Measurements from ENCODE around the gene NTRK2. TPM values are rescaled to one million over a fixed set of nuclear protein-coding genes. Genes with fewer than 3 reads are reported as not detected.

The NTRK2 gene
- total and polyA plus RNA-seq, 2 donors: 2.7 to 5.0 TPM

GRCh38 chr9:84939774-84940173 is 270.2 kb downstream of the NTRK2 start:
- Histone ChIP-seq H3K27me3 (ENCODE audit: control insufficient read depth in 2 of 2, insufficient read depth in 1 of 2, low read length in 1 of 2) (no peaks in the 10 kb centered on the region), H3K27ac (ENCODE audit: low read depth in 1 of 2, low read length in 1 of 2) (no peak overlapping the region), H3K36me3 (ENCODE audit: control insufficient read depth in 2 of 2, insufficient read depth in 2 of 2, low read length in 1 of 2) (no peaks in the 10 kb centered on the region), H3K9me3 (ENCODE audit: control insufficient read depth in 2 of 2, insufficient read depth in 1 of 2, low read length in 1 of 2) (no peaks in the 10 kb centered on the region), H3K4me1 (ENCODE audit: control insufficient read depth in 2 of 2, insufficient read depth in 2 of 2, low read length in 2 of 2) (no peaks in the 10 kb centered on the region), H3K4me3 (ENCODE audit: low read length in 2 of 2) (no peak overlapping the region)
- WGBS: 94% methylated on average over 3 of the region's 3 CpGs
- no peak for DNase-seq (ENCODE audit: low read depth in 6 of 9, low spot score in 9 of 9)

DNA sequence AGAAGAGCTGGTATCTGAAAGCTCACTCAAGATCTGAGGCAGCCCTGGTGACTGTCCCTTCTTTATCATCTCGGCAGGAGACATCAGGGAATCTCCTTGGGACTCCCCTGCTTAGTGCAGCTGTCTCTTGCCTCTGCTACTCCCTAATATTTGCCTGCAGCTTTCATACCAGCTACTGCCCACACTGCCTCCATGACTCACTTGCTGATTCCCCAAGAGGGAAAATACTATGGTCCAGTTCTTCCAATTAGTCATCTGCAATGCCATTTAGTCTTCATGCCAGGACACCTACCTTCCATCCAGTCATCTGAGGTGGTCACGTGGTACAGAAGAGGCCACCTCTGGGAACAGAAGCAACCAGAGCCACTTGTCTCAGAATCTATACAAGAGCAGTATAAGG is 270.8 kb downstream of the NTRK2 start:
- WGBS: 88% methylated on average over 2 of the region's 2 CpGs

DNA sequence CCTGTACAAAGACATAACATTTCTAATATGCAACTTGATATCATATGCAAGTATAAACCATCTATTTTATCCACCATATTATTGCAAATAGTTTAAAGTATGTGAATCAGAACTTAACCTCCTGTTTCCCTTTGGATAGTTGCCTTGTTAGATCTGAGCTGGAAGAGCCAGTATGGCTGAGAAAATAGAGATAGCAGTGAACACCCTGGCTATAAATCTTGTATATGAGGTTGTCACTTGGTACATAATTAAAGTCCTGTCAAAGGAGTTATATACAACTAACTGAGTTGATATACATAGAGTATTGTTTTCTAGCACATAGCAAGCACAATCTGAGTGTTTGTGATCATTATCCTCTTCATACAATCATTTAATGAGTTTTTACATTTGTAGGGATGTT is 272.3 kb downstream of the NTRK2 start:
- no peaks in the 10 kb centered on the region for H3K4me1 ChIP-seq (ENCODE audit: control insufficient read depth in 2 of 2, insufficient read depth in 2 of 2, low read length in 2 of 2)

More for the DNA sequence above, 270.8 kb downstream of the NTRK2 start:
- Histone ChIP-seq H3K27ac (ENCODE audit: low read depth in 1 of 2, low read length in 1 of 2) (no peak overlapping the region), H3K4me3 (ENCODE audit: low read length in 2 of 2) (no peak overlapping the region), H3K4me1 (ENCODE audit: control insufficient read depth in 2 of 2, insufficient read depth in 2 of 2, low read length in 2 of 2) (no peaks in the 10 kb centered on the region), H3K36me3 (ENCODE audit: control insufficient read depth in 2 of 2, insufficient read depth in 2 of 2, low read length in 1 of 2) (no peaks in the 10 kb centered on the region), H3K27me3 (ENCODE audit: control insufficient read depth in 2 of 2, insufficient read depth in 1 of 2, low read length in 1 of 2) (no peaks in the 10 kb centered on the region), H3K9me3 (ENCODE audit: control insufficient read depth in 2 of 2, insufficient read depth in 1 of 2, low read length in 1 of 2) (no peaks in the 10 kb centered on the region)
- no peak for DNase-seq (ENCODE audit: low read depth in 6 of 9, low spot score in 9 of 9)

DNA sequence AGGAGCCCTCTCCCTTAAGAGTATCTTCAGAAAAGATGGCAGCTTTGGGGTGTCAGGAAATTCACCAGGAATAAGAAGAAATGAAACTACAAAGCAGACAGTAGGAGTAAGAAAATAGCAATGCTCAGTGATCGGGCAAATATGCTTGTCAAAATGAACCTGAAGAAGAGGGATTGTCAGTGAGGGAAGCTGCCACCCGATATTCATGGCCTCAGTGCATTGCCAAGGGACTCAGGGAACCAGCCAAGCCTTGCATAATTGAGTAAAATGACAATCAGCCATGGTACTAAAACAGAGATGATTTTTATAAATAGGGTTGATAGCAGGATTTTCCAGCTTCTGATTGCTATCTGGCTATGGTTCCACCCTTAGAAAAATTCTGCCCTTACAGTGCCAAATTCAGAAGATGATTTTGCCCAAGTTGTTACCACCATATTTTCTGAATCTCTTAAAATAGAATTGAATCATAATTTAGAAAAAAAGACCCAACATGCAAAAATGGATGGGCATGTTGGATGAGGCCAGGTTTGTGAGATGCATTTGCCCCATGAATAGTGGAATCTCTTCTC is 274.0 kb downstream of the NTRK2 start:
- no peaks in the 10 kb centered on the region for H3K27me3 ChIP-seq (ENCODE audit: control insufficient read depth in 2 of 2, insufficient read depth in 1 of 2, low read length in 1 of 2)

More for the DNA sequence above, 272.3 kb downstream of the NTRK2 start:
- no peak overlapping the region for H3K27ac ChIP-seq (ENCODE audit: low read depth in 1 of 2, low read length in 1 of 2)
- no peaks in the 10 kb centered on the region for H3K36me3 ChIP-seq (ENCODE audit: control insufficient read depth in 2 of 2, insufficient read depth in 2 of 2, low read length in 1 of 2)
- H3K9me3 ChIP-seq (ENCODE audit: control insufficient read depth in 2 of 2, insufficient read depth in 1 of 2, low read length in 1 of 2): no peaks in the 10 kb centered on the region
- no peak overlapping the region for H3K4me3 ChIP-seq (ENCODE audit: low read length in 2 of 2)
- H3K27me3 ChIP-seq (ENCODE audit: control insufficient read depth in 2 of 2, insufficient read depth in 1 of 2, low read length in 1 of 2): no peaks in the 10 kb centered on the region
- DNase-seq (ENCODE audit: low read depth in 6 of 9, low spot score in 9 of 9): no peak

GRCh38 chr9:84945878-84946538 is 276.5 kb downstream of the NTRK2 start:
- no peaks in the 10 kb centered on the region for H3K4me1 ChIP-seq (ENCODE audit: control insufficient read depth in 2 of 2, insufficient read depth in 2 of 2, low read length in 2 of 2)
- DNase-seq (ENCODE audit: low read depth in 6 of 9, low spot score in 9 of 9): no peak
- H3K27ac ChIP-seq (ENCODE audit: low read depth in 1 of 2, low read length in 1 of 2): no peak overlapping the region
- 92% methylated on average over 8 of the region's 8 CpGs for WGBS
- no peaks in the 10 kb centered on the region for H3K36me3 ChIP-seq (ENCODE audit: control insufficient read depth in 2 of 2, insufficient read depth in 2 of 2, low read length in 1 of 2)
- H3K27me3 ChIP-seq (ENCODE audit: control insufficient read depth in 2 of 2, insufficient read depth in 1 of 2, low read length in 1 of 2): no peaks in the 10 kb centered on the region
- no peak overlapping the region for H3K4me3 ChIP-seq (ENCODE audit: low read length in 2 of 2)
- H3K9me3 ChIP-seq (ENCODE audit: control insufficient read depth in 2 of 2, insufficient read depth in 1 of 2, low read length in 1 of 2): no peaks in the 10 kb centered on the region

More for the DNA sequence above, 274.0 kb downstream of the NTRK2 start:
- Histone ChIP-seq H3K4me1 (ENCODE audit: control insufficient read depth in 2 of 2, insufficient read depth in 2 of 2, low read length in 2 of 2) (no peaks in the 10 kb centered on the region), H3K4me3 (ENCODE audit: low read length in 2 of 2) (no peak overlapping the region), H3K9me3 (ENCODE audit: control insufficient read depth in 2 of 2, insufficient read depth in 1 of 2, low read length in 1 of 2) (no peaks in the 10 kb centered on the region), H3K27ac (ENCODE audit: low read depth in 1 of 2, low read length in 1 of 2) (no peak overlapping the region), H3K36me3 (ENCODE audit: control insufficient read depth in 2 of 2, insufficient read depth in 2 of 2, low read length in 1 of 2) (no peaks in the 10 kb centered on the region)
- WGBS: 90% methylated on average over 2 of the region's 2 CpGs
- DNase-seq (ENCODE audit: low read depth in 6 of 9, low spot score in 9 of 9): no peak

GRCh38 chr9:84947412-84947972 is 278.0 kb downstream of the NTRK2 start:
- H3K27ac ChIP-seq (ENCODE audit: low read depth in 1 of 2, low read length in 1 of 2): no peak overlapping the region
- H3K27me3 ChIP-seq (ENCODE audit: control insufficient read depth in 2 of 2, insufficient read depth in 1 of 2, low read length in 1 of 2): no peaks in the 10 kb centered on the region
- H3K4me3 ChIP-seq (ENCODE audit: low read length in 2 of 2): no peak overlapping the region
- no peak for DNase-seq (ENCODE audit: low read depth in 6 of 9, low spot score in 9 of 9)
- H3K36me3 ChIP-seq (ENCODE audit: control insufficient read depth in 2 of 2, insufficient read depth in 2 of 2, low read length in 1 of 2): no peaks in the 10 kb centered on the region
- no peaks in the 10 kb centered on the region for H3K4me1 ChIP-seq (ENCODE audit: control insufficient read depth in 2 of 2, insufficient read depth in 2 of 2, low read length in 2 of 2)
- no peaks in the 10 kb centered on the region for H3K9me3 ChIP-seq (ENCODE audit: control insufficient read depth in 2 of 2, insufficient read depth in 1 of 2, low read length in 1 of 2)
- 94% methylated on average over 5 of the region's 5 CpGs for WGBS

DNA sequence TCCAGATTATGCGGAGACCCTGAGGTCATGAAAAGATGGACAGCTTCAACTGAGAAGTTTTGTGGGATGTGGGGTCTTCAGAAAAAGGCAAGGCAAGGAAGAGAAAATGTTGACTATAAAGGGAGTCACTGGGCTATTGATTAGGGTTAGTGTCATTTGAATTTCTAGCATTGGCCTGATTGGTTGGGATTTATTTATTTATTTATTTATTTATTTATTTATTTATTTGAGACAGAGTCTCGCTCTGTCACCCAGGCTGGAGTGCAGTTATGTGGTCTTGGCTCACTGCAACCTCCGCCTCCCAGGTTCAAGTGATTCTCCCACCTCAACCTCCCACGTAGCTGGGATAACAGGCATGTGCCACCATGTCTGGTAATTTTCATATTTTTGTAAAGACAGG is 279.7 kb downstream of the NTRK2 start:
- Histone ChIP-seq H3K27ac (ENCODE audit: low read depth in 1 of 2, low read length in 1 of 2) (no peak overlapping the region), H3K9me3 (ENCODE audit: control insufficient read depth in 2 of 2, insufficient read depth in 1 of 2, low read length in 1 of 2) (no peaks in the 10 kb centered on the region), H3K4me1 (ENCODE audit: control insufficient read depth in 2 of 2, insufficient read depth in 2 of 2, low read length in 2 of 2) (no peaks in the 10 kb centered on the region), H3K4me3 (ENCODE audit: low read length in 2 of 2) (no peak overlapping the region), H3K27me3 (ENCODE audit: control insufficient read depth in 2 of 2, insufficient read depth in 1 of 2, low read length in 1 of 2) (no peaks in the 10 kb centered on the region), H3K36me3 (ENCODE audit: control insufficient read depth in 2 of 2, insufficient read depth in 2 of 2, low read length in 1 of 2) (no peaks in the 10 kb centered on the region)
- WGBS: 93% methylated on average over 4 of the region's 4 CpGs
- DNase-seq (ENCODE audit: low read depth in 6 of 9, low spot score in 9 of 9): no peak

GRCh38 chr9:84949971-84950370 is 280.4 kb downstream of the NTRK2 start:
- WGBS: 94% methylated on average over 5 of the region's 5 CpGs
- no peak overlapping the region for H3K27ac ChIP-seq (ENCODE audit: low read depth in 1 of 2, low read length in 1 of 2)
- DNase-seq (ENCODE audit: low read depth in 6 of 9, low spot score in 9 of 9): no peak
- no peaks in the 10 kb centered on the region for H3K4me1 ChIP-seq (ENCODE audit: control insufficient read depth in 2 of 2, insufficient read depth in 2 of 2, low read length in 2 of 2)
- H3K4me3 ChIP-seq (ENCODE audit: low read length in 2 of 2): no peak overlapping the region
- no peaks in the 10 kb centered on the region for H3K9me3 ChIP-seq (ENCODE audit: control insufficient read depth in 2 of 2, insufficient read depth in 1 of 2, low read length in 1 of 2)
- no peaks in the 10 kb centered on the region for H3K36me3 ChIP-seq (ENCODE audit: control insufficient read depth in 2 of 2, insufficient read depth in 2 of 2, low read length in 1 of 2)
- H3K27me3 ChIP-seq (ENCODE audit: control insufficient read depth in 2 of 2, insufficient read depth in 1 of 2, low read length in 1 of 2): peaks cover 0 to 2% of the 10 kb centered on the region in 2 donors

- DNase-seq (ENCODE audit: low read depth in 6 of 9, low spot score in 9 of 9): no peak
- Histone ChIP-seq H3K4me3 (ENCODE audit: low read length in 2 of 2) (no peak overlapping the region), H3K4me1 (ENCODE audit: control insufficient read depth in 2 of 2, insufficient read depth in 2 of 2, low read length in 2 of 2) (no peaks in the 10 kb centered on the region), H3K36me3 (ENCODE audit: control insufficient read depth in 2 of 2, insufficient read depth in 2 of 2, low read length in 1 of 2) (no peaks in the 10 kb centered on the region), H3K9me3 (ENCODE audit: control insufficient read depth in 2 of 2, insufficient read depth in 1 of 2, low read length in 1 of 2) (no peaks in the 10 kb centered on the region), H3K27me3 (ENCODE audit: control insufficient read depth in 2 of 2, insufficient read depth in 1 of 2, low read length in 1 of 2) (peaks cover 0 to 2% of the 10 kb centered on the region in 2 donors), H3K27ac (ENCODE audit: low read depth in 1 of 2, low read length in 1 of 2) (no peak overlapping the region)
- 87% methylated on average over 9 of the region's 9 CpGs for WGBS
Observed at GRCh38 chr9:84950879-84951811, 281.6 kb downstream of the NTRK2 start.
